GM18858 (cell line): ENCODE measurements around the gene STXBP1.

ENCODE experiments used
- ATAC-seq: cut with Tn5 transposase; IDR thresholded peaks from one replicate; pipeline ENCODE4 v1.9.1; 2021; ENCODE audit not compliant: unreplicated experiment

STXBP1 gene

GRCh38 chr9:127689329-127690000 lies 77.4 kb downstream of the STXBP1 start:
- no peak for ATAC-seq

GRCh38 chr9:127690735-127691134 lies 78.7 kb downstream of the STXBP1 start:
- ATAC-seq, result no peak

- ATAC-seq, result no peak
Observed at GRCh38 chr9:127692071-127692470, 80.0 kb downstream of the STXBP1 start.

- no peak for ATAC-seq
Observed at GRCh38 chr9:127693143-127693542, 81.1 kb downstream of the STXBP1 start.

- no peak for ATAC-seq
Observed at GRCh38 chr9:127693697-127694096, 81.6 kb downstream of the STXBP1 start.

GRCh38 chr9:127694890-127695720 lies 83.0 kb downstream of the STXBP1 start:
- no peak for ATAC-seq

GRCh38 chr9:127697575-127697974 lies 85.5 kb downstream of the STXBP1 start:
- no peak for ATAC-seq

- no peak for ATAC-seq
Observed at GRCh38 chr9:127698386-127698785, 86.3 kb downstream of the STXBP1 start.

- ATAC-seq, result no peak
Observed at GRCh38 chr9:127698985-127699670, 87.1 kb downstream of the STXBP1 start.

- ATAC-seq, result no peak
Observed at GRCh38 chr9:127700140-127700539, 88.1 kb downstream of the STXBP1 start.

- no peak for ATAC-seq
Observed at GRCh38 chr9:127700594-127701255, 88.6 kb downstream of the STXBP1 start.

GRCh38 chr9:127703289-127703946 lies 91.3 kb downstream of the STXBP1 start:
- ATAC-seq, result no peak

- no peak for ATAC-seq
Observed at GRCh38 chr9:127705577-127706379, 93.7 kb downstream of the STXBP1 start.

GRCh38 chr9:127706836-127707241 lies 94.8 kb downstream of the STXBP1 start, which contains the start of gene CFAP157:
Gene CFAP157 (plus strand): TSS chr9:127706988. CDS start chr9:127707032, 44 bp downstream.
- ATAC-seq, result no peak

- ATAC-seq, result no peak
Observed at GRCh38 chr9:127707766-127708165, 95.7 kb downstream of the STXBP1 start.

- no peak for ATAC-seq
Observed at GRCh38 chr9:127708952-127709587, 97.0 kb downstream of the STXBP1 start.

- no peak for ATAC-seq
Observed at GRCh38 chr9:127710204-127710783, 98.2 kb downstream of the STXBP1 start.

- ATAC-seq, result no peak
Observed at GRCh38 chr9:127711226-127711701, 99.2 kb downstream of the STXBP1 start.

- no peak for ATAC-seq
Observed at GRCh38 chr9:127711831-127712274, 99.8 kb downstream of the STXBP1 start.
